Measurements from ENCODE around the gene CHKB. TPM values are rescaled to one million over a fixed set of nuclear protein-coding genes. Genes with fewer than 3 reads are reported as not detected.
"Not testable (repeated sequence)": the region's sequence is repeated elsewhere in the genome, so short reads cannot be mapped to it uniquely, and the experiment has no call there.

The CHKB gene
- 14.2 TPM for total RNA-seq (ENCODE audit: insufficient read depth, low replicate concordance)

GRCh38 chr22:50582493-50583293 lies at the start of gene CHKB:
Gene CHKB, minus strand, starts transcription at chr22:50582849. Its CDS starts 68 bp downstream, at chr22:50582781.
- DNase-seq (ENCODE audit: low spot score) = peak; percentile 99

DNA sequence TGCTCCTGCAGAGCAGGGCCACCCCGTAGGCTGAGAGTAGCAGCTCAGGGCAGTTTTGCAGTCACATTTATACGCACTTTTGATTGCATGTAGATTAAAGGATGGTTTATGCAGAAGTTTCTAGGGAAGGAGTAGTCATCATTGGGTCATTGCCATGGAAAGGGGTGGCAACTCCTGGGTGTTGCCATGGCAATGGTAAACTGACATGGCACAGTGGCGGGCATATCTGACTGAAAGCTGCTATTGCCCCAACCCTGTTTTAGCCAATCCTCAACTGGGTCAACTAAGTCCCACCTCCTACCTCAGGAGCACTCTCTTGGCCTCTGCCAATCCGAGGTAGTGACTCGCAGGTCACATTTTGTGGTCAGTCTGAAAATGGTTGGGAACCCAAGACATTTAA lies 47.7 kb upstream of the CHKB start:
- DNase-seq (ENCODE audit: low spot score) = no peak

DNA sequence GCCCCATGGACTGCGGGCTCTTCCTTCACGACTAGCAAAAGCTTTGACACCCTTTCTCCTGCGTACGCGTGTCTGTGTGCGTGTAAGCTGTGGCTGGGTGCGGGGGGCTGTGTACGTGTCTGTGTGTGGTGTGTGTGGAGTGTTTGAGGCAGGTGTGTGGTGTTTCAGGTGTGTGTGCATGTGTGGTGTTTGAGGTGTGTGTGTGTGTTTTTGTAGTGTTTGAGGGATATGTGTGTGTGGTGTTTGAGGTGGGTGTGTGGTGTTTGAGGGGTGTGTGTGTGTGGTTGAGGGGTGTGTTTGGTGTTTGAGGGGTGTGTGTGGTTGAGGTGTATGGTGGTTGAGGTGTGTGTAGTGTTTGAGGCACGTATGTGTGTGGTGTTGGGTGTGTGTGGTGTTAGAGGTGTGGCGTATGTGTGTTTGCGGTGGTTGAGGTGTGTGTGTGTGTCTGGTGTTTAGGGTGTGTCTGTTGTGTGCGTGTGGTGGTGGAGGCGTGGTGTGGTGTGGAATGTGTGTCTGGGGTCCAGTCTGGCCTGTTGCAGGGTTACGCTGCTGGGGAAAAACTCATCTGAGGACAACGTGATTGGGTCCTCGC lies 46.0 kb upstream of the CHKB start:
- DNase-seq (ENCODE audit: low spot score) = no peak

DNA sequence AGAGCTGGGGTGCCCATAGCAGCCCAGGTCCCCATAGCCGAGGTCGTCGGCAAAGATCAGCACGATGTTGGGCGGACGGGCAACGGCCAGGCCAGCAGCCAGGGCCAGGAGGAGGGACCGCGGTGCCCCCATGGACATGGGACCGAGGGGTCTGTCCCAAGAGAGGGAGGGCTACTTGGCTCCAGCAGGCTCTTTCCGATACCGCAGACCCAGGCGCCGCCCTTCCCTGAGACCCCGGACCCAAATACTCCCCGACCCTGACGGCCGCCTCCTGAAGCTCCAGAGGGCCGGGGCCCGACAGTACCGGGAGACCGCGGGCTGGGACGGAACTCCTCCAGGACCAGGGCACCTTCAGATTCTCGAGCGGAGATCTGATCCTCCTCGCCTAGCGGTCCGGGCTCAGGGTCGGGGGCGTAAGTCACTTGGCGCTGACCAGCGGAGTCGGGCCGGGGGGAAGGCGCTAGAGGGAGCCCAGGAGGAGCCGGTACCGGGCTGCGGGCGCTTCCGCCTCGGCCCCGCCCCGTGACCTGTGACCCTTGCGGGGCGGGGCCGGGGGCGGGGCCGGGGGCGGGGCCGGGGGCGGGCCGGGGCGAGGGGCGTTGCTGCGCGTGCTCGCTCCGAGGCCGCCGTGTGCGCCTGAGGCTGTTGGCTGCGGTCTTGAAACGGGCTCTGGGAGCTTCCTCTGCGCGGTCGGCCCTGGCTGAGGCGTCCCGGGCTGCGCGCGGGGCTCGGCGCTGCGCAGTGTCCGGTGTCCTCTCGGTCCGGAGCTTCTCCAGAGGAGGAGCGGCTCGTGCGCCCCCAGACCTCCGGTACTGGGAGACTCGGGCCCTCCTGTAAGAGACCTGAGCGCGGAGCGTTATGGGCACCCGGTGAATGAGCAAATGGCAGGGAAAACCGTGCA lies 45.2 kb upstream of the CHKB start, which contains the start of gene ARSA:
Gene ARSA (minus strand): TSS at position 511 of the 901 bp plus-strand sequence. CDS start 373 bp downstream, at position 138.
- DNase-seq (ENCODE audit: low spot score) = peak; percentile 84

DNA sequence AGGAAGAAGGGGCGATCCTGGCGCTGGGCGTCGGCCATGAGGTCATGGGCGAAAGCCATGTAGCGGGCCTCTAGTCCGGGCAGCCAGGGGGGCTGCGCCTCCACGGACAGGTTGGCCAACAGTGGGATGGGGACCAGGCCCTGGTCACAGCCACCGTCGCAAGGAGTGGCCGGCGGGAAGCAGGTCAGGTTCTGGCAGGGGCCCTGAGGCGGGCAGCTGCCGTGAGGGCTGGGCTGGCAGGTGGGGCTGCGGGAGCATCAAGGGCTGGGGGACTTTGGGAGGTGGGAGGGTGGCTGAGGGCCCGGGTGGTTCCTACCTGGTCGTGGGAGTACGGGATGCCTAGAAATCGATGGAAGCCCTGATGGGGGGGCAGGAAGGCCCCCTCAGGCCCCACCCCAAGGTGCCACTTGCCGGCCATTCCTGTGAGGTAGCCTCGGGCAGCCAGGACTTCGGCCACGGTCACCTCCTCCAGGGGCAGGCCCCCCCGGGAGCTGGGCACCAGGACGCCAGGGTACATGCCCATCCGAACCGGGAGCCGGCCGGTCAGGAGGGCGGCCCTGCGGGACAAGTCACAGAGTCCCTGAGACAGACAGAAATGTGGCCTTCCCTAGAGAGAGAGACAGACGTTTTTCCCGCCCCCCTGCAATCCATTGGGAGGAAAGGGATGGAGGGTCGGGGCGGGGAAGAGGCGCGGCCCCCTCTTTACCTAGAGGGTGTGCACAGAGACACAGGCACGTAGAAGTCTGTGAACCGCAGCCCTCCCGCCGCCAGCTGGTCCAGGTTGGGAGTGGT lies 44.4 kb upstream of the CHKB start:
- DNase-seq (ENCODE audit: low spot score) = no peak

DNA sequence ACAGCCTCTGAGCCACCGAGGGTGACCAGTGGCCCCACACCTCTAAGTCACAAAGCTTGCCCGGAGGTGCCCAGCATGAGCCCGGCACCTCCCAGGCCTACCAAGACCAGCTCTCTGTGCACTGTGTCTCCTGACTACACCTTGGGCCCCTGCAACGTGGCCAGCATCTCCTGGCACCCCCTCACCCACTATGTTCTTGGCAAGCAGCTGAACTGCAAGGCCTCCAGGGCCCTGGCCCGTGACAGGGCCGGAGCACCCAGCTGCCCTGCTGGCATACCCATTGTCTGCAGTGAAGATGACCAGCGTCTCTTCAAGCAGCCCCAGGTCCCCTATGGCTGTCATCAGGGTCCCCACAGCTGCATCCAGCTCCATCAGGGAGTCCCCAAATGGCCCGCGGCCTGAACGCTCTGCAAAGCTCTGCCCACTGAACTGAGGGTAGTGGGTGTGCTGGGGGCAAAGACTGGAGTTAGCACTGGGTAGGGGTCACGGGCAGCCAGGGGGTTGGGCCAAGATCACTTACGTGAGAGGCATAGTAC lies 43.7 kb upstream of the CHKB start:
- DNase-seq (ENCODE audit: low spot score) = no peak

- DNase-seq (ENCODE audit: low spot score) = no peak
Observed at GRCh38 chr22:50625568-50626313, 43.1 kb upstream of the CHKB start.

DNA sequence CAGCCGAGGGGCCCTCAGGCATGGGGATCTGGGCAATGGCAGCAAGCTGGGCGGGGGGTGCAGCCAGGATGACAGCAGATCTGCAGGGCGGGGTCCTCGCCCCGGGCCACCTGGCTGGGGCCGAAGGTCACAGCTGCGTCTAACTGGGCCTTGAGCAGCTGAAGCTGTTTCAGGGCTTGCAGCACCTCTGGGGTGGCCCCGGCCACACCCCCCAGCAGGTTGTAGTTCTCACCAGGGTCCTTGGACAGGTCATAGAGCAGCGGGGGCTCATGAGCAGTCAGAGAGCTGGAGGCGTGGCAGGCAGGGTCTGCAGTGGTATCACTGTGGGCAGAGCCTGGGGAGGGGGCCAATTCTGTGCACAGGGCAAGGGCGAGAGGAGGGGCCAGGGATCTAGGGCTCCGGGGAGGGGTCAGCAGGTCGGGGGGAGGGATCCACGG lies 42.5 kb upstream of the CHKB start:
- no peak for DNase-seq (ENCODE audit: low spot score)

GRCh38 chr22:50624347-50625130 lies 41.9 kb upstream of the CHKB start:
- DNase-seq (ENCODE audit: low spot score) = no peak

GRCh38 chr22:50622723-50623327 lies 40.2 kb upstream of the CHKB start:
- DNase-seq (ENCODE audit: low spot score) = no peak

DNA sequence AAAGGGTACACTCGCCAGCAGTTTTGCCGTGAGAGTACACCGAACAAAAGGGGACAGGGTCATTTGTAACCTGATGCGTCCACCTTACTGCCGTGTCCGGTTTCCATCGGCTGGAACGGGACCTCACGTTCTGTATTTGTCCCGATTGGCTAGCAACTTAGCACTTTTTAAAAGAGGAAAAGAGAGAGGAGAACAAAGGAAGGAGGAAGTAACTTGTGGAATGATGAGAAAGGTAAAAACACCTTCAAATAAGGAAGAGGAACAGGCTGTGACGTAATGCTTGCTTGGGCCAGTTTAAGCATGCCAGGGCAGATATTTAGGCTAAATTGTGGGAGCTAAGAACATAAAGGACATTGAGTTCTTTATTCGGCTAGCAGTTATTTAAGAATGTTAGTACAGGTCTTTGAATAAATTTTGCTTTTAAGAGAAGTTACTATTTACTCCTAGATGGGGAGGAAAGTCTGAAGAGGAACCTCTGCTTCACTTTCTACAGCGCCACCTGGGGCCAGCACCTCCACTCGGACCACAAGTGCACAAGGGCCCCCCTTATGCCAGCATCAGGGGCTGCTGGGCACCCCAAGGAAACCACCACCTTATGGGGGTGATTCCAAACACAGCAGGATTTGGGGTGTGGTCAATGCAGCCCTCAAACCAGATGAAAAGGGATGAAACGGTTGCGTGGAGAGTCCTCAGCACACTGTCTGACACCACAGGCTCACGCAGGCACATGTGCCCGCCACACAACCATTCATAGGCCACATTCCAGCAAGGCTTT lies 39.5 kb upstream of the CHKB start:
- DNase-seq (ENCODE audit: low spot score) = peak; percentile 30

DNA sequence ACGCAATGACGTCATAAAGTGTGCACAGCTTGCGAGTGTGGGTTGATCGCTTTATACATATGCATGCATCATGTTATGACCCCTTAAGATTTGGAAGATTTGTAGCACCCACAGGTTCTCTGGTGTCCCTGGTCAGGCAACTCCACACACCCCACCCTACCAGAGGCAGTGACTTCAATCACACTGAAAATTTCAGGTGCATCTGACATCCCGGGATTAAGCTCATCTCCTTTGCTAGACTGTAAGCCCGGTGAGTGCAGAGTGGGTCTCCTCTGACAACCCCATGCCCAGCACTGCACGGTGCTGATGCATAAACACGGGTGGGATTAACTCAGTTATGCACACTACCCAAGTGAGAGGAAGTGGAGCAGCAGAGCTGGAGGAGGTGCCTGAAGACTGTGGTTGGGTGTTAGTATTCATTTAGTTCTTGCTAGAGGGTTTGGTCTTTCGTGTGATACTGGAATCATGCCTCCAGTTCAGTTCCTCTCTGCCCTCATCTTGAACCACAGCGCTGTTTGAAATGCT lies 38.8 kb upstream of the CHKB start:
- no peak for DNase-seq (ENCODE audit: low spot score)

- DNase-seq (ENCODE audit: low spot score) = peak; percentile 90
Observed at GRCh38 chr22:50620593-50621355, 38.1 kb upstream of the CHKB start.

GRCh38 chr22:50614296-50614695 lies 31.6 kb upstream of the CHKB start:
- not testable (repeated sequence) for DNase-seq (ENCODE audit: low spot score)

GRCh38 chr22:50613291-50613981 lies 30.8 kb upstream of the CHKB start:
- no peak for DNase-seq (ENCODE audit: low spot score)

- no peak for DNase-seq (ENCODE audit: low spot score)
Observed at GRCh38 chr22:50612528-50613221, 30.0 kb upstream of the CHKB start.

All from umbilical cord (tissue), 2 donors.